Measurements from ENCODE around the gene DLL4.

The DLL4 gene

DNA sequence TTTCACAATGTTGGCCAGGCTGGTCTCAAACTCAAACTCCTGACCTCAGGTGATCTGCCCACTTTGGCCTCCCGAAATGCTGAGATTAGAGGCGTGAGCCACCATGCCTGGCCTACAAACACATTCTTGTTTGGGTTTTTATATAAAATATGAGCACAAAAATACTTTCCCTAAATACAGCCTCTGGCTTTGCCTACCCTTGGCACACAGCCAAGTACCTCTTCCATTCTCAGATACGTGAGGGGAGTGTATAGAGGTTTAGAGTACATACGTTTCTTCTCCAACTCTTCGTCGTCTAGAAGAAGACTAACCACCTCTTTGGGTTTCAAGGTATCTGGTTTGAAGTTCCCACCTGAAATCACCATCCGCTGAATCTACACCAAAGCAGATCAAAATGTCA lies 57.7 kb downstream of the DLL4 start:
- in situ Hi-C loops (cut with HindIII; ENCODE audit: low pct_unique_long_range_greater_than_20kb, low sequenced_read_pairs): no loop called here
- no peak for DNase-seq (ENCODE audit: low read depth in 1 of 2, low spot score in 1 of 2)
- no peak for TF ChIP-seq JUND (IDR thresholded peaks at IDR 0.05; ENCODE audit: low read depth)

DNA sequence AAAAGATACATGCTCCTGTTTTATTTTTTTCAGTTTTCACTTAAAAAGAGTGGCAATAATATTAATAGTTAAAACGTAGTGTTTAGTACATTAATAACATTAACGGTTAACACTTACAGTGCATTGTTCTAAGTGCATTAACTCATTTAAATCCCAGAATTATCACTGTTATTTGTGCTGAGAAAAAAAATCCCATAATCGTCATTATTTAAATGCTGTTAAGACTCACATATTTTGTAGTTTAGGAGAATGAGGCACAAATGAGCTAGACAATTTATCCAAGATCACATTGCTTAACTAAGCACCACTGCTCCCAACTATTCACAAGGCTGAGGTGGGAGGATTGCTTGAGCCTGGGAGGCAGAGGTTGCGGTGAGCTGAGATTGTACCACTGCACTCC lies 59.0 kb downstream of the DLL4 start:
- TF ChIP-seq JUND (IDR thresholded peaks at IDR 0.05; ENCODE audit: low read depth): no peak
- in situ Hi-C loops (cut with HindIII; ENCODE audit: low pct_unique_long_range_greater_than_20kb, low sequenced_read_pairs): no loop called here
- DNase-seq (ENCODE audit: low read depth in 1 of 2, low spot score in 1 of 2): no peak

All from T47D (cell line).